Stimulated activated CD8-positive, alpha-beta memory T cell treated with anti-CD3 and anti-CD28 coated beads, Interleukin-7, amount 100 ng/mL, for 1 hour (primary cell): ENCODE results near the gene FAM72B.
"Not testable (repeated sequence)": the region's sequence is repeated elsewhere in the genome, so short reads cannot be mapped to it uniquely, and the experiment has no call there.

Experiments used
- DNase-seq, 2 donors: peaks; one replicate each; pipeline ENCODE4 v3.0.0-alpha.2; 2020; ENCODE audit warnings: low read depth in 2 of 2

Gene FAM72B

GRCh38 chr1:121152788-121153187, 31.4 kb downstream of the FAM72B start:
- not testable (repeated sequence) for DNase-seq

GRCh38 chr1:121151294-121151693, 32.8 kb downstream of the FAM72B start:
- DNase-seq = not testable (repeated sequence)

DNA sequence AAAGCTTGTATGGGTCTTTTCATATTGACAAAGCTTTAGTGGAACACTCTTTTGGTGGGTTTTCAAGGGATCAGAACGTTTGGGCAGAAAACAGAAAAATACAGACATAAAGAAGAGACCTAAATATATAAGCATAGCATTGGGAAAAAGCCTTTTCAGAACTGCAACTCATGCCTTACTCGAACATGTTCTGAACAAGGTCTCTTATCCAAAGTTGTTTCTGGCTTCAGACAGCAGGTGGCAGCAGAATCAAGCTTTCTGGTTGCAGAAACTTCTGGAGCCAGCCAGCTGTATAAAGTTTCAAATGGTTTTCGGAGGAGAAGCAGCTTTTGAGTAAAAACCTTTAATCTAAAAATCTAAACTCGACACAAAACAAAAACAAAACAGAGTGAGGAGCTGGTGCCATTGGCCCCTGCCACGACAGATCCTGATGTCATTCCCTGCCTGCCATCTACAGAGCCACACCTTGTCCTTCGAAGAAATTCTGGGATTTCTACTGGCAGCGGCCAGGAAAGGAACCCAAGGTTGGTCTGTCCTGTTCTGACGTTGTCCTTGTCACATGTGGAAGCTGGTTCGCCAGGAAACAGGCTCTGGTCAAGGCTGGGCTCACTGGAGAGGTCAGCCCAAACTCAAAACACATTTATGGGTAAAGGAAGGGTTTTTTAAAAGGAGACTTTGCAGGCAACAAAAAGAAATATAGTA, 35.5 kb downstream of the FAM72B start:
- not testable (repeated sequence) for DNase-seq

GRCh38 chr1:121140393-121140792, 43.7 kb downstream of the FAM72B start:
- DNase-seq = not testable (repeated sequence)

DNA sequence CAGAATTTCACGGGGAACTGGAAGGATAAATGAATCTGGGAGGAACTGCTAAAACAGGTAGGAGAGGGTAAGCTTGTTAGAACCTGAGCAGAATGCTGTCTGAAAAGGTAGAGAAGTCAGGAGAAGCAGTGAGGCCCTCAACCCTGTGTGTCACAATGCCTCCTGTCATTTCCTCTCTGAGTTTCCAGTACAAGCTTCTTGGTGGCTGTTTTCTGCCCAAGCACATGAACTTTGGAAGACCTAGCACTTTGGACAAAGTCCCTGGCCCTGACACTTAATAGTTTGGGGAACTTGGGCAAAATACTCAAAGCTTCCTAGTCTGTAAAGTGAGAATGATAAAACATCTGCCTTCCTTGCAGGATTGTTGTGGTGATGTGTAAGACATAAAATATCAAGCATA, 52.6 kb downstream of the FAM72B start:
- not testable (repeated sequence) for DNase-seq

DNA sequence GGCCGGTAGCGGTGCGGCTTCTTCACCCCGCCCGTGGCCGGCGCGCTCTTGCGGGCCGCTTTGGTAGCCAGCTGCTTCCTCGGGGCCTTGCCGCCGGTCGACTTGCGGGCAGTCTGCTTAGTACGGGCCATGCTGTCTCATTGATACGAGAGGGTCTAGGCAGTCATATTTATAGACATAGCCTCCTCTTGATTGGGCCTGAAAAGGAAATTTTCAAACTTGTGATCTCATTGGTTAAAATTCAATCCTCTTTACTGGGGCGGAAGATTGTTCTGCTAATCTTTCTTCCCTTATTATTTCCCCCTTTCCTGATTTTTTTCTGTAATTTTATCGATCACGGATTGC, 65.7 kb downstream of the FAM72B start:
- not testable (repeated sequence) for DNase-seq
